GM21526 (cell line): ENCODE results near the gene PDE4D.
"Not testable (repeated sequence)": the region's sequence is repeated elsewhere in the genome, so short reads cannot be mapped to it uniquely, and the experiment has no call there.

ENCODE experiments used
- ATAC-seq: cut with Tn5 transposase; IDR thresholded peaks from one replicate; pipeline ENCODE4 v1.9.1; 2021; ENCODE audit warnings: moderate library complexity; ENCODE audit not compliant: unreplicated experiment, low FRiP score

The PDE4D gene

DNA sequence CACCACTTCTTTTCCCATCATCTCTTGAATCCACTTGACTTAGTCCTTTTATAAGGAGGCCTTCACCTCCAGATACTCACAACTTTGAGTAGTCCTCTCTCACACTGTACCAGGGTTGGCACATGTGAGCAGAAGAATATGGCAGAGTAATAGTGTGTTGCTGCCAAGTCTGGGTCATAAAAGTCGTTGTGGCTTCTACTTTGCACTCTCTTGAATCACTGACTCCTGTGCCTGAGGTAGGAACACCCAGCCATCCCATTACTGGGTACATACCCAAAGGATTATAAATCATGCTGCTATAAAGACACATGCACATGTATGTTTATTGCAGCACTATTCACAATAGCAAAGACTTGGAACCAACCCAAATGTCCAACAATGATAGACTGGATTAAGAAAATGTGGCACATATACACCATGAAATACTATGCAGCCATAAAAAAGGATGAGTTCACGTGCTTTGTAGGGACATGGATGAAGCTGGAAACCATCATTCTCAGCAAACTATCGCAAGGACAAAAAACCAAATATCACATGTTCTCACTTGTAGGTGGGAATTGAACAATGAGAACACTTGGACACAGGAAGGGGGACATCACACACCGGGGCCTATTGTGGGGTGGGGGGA is 145.4 kb downstream of the PDE4D start:
- not testable (repeated sequence) for ATAC-seq

DNA sequence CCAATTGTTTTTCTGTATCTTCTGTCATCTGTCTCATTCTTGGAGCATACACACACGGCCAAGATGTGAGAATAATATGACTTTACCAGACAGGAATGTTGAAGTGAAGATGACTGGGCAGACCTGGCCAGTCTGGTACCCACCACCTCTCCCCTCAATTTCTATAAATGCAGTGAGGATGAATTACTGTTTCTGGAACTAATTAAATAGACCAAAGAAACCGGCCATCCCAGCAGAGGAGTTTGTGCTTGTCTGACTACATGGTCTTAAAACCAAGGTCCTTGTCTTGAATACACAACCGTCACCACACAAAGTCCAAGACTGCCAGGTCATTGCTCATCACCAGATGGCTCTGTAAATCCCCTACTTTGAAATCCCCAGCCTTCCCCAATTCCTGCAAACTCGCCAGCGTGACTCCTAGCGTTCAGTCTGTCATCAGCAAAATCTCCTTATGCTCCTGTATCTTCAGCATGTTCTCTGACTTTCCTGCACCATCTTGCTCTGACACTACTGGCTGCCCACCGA is 147.2 kb downstream of the PDE4D start:
- ATAC-seq, result no peak

DNA sequence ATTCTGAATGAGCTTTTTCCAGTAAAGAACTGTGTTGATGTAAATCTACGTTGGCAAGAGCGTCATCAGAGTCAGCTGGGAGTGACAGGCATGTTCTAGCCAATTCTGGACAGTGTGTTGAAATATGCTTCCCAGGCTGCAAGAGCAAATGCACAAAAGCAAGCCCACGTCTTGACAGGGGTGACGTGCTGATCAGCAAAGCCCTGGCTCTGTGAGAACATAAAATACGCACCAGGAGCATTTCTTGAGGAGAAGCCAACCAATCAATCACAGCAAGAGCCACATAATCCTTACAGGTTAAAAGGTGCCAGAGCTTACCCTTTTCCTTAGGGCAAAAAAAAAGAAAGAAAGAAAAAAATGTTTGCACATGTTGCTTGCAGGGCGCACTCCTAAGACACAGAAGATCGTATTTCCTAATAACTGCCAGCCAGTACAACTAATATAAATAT is 148.1 kb downstream of the PDE4D start:
- ATAC-seq, result no peak

DNA sequence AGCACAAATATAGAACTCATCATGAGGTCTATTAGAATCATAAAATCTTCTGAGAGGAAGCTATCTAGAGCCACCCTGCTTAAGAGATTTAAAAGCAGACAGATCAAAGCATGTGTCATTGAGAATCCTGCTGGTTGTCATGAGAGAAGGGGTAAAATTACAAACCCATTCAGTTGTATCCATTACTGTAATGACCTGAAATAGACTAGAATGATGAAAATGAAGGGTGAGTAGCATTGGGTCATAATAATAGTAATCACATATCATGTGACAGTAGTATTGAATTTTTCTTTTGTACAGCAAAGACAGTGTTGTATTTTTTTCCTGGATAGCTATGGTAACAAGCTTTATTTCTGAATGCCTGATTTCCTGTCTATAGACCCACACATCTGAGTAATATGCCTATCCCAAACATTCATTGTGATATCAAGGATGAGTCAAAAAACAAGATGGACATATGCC is 149.0 kb downstream of the PDE4D start:
- no peak for ATAC-seq

DNA sequence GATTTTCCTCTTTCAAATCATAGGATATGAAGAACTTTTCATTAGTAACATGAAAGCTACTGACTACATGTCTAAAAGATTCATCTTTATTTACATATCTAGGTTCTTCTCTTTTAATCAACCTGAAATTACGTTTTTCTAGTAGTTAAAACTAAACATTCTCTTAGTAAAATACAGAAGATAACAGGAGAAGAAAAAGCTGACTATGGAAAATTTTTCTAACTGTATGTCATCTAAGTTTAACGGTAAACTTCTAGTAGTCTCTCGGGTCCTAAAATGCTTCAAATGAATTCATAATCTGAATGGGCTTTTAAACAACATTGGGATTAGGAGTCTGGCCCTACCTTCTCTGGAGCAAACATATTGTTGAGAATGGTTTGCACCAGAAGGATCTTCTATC is 151.9 kb downstream of the PDE4D start:
- no peak for ATAC-seq

DNA sequence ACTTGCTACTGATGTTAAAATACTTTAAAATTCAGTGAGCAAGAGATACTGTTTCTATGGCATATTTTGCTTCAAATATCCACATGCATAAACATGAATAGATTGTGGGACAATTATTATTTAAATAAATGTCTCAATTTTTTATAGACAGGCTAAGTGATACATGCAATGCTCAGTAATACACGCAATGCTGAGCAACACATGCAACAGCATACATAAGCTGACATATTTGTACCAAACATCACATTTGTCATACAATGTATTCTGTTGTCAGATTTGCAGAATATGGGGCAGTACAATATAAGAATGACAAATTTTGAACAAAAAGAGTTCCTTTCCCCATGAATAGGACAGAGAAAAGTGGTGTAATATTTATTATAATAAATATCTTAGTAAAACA is 155.5 kb downstream of the PDE4D start:
- no peak for ATAC-seq

DNA sequence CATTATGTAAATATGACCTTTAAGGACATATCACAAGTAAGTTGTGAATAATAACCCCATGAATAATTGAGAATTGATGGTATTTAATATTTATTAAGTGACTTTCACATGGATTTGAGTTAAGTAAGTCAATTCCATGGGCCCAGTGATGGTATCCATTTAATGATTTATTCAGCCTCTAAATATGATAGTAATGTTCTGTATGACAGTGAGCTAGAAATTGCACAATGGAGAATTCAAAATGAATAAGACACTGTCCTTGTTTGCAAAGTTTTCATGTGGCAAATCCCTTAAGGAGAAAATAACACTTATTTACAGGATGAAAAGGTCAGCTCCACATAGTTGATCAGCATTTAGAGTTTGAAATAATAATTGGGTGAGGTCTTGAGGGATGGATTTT is 160.7 kb downstream of the PDE4D start:
- ATAC-seq, result no peak

DNA sequence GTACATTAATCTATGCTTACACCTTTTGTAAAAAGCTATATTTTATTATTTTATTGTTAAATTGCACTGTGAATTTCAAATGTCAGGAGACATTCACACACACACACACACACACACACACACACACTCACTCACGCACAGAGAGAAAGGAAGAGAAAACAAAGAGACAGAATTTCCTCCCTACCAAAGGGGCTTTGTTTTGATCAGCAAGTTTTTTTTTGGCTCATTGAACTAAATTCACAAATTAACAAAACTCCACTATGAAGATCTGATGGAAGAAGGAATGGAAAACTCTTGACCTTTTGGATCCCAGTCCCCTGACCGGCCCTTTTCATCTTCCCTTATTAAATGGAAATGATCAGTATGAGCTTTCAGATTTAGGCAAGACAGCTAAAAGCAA is 161.2 kb downstream of the PDE4D start:
- ATAC-seq, result no peak

DNA sequence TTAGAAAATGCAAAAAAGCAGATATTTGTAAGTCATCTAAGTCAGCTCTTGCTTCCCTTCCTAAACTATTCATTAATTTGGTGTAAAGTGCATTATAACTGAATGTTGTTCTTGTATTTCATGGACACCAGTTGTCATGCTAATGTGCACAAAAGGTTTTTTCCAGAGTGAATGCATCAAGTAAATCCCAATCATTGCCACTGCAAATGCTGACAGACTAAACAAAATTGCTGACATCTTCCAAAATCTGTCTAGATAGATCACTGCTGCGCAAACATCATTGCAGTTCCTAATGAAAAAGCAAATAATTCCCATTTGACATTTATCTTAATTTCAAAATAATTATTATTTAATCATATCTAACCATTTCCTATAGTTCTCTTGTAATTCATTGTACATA is 161.7 kb downstream of the PDE4D start:
- no peak for ATAC-seq

DNA sequence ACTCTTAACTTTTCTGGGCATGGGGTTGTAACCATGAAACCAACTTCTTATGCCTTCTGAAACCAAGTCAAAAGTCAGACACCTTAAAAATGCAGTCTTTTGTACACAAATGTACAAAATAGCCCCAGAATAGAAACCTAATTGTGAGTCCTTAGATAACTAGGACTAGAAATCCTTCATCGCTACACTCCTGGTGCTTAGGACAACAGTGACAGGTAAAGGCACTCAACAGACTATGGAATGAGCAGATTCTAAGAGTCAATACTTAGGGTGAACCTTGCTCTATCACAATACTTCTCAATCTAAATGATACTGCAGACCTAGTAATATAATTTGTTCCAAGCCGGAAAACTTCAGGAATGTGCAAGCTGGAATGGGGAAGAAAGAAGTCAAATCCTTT is 163.7 kb downstream of the PDE4D start:
- ATAC-seq, result no peak

DNA sequence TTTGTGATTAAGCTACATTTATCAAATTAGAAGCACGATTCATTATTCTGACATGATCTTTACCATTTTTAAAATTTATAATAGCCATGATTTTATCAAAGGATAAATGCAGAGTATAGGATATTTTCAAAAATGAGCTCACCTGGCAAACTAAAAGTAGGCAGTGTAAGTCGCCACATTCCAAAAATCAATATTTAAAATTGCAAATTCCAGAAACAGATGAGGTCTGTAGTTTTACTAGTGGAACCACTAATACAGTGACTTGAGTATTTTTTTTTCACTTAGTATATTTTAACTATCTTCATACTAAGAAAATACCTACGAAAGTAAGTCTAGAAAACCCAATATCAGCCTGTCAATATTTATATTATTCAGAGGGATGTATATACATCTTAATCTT is 164.2 kb downstream of the PDE4D start:
- no peak for ATAC-seq

DNA sequence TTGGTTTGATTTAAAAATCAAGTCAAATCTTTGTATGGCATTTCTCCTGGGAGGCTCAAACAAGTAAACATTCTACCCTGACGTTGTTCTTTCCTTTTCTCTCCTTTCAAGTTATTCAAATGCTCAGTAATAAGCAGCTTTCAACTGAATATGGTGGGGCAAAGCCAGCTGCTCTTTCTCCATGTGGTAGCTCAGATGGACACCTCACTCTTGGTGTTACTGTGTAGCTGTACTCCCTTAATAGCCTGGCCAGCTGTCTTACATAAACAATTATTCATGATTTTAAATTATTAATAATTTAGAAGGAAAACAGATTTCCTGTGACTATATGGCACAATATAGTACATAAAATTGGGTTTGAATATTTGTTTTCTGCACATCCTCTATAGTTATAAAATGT is 165.2 kb downstream of the PDE4D start:
- no peak for ATAC-seq

DNA sequence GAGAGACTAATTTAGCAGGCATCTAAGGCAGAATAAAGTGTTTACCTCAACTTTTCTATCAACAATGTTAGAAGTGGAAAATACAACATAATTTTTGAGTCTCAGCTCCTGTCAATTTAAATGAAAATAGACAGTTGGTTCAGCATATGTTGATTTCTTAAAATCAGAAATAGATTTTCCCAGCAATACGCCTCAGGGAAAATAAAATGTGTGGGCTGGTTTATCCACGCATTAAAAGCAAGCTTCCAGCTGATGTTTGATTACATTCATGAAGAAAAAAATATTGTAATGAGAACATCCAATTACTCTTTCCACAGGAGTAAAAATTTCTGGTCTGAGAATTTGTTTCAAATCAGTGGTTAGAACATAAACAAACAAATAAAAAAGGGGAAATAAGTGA is 166.3 kb downstream of the PDE4D start:
- no peak for ATAC-seq

DNA sequence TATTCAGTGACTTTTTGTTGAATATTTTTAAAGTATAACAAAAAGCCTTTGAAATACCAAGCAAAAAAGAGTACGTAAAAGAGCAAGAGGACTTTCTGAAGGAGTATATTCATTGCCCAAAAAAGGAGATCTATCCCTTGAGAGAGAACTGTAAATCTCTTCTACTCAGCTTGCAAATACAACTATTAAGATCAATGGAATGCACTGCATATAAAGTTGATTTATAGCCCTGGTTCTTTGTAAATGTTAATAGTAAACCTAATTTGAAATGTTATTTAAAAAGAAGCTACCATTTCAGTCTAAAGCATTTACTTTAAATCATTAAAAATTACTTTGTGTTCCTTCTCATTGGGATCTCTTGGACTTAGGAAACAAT is 168.1 kb downstream of the PDE4D start:
- no peak for ATAC-seq

DNA sequence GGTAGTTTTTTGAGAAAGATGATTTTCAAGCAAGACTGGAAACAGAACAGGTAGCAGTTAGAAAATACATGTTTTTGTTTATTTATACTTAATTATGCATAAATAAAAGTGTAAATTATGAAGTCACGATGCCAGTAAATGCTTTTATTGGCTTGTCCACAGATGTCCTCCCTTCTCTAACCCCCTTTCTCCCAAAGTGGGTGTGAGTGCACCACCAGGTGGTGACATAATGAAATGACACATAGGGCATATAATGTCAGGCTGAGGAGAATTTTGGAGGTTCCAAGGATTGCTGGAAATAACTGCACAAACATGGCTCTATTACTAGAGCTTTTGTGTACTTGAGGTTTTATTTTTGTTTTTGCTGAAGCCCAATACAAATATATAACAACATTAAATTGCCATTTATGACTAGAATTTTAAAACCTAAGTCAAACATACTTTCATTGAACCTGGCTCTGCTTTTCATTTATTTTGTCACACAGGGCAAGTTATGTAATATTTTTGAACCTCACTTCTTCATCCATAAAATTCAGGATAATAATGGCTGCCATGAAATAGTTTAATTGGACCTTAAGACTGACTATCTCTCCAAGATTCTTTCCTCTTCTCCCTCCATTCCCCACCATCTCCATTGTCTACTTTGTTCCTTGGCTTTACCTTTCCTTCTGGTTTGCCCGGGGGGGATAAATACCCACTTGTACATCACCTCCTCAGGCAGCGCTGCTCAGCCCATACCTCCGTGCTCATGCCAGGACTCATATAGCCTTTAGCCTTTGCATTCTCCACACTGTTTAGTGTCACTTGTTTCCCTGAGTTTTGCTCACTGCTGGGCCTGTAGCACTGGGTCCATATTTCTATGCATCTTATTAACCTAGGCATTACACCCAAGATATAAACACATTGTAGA is 168.8 kb downstream of the PDE4D start:
- ATAC-seq, result no peak

DNA sequence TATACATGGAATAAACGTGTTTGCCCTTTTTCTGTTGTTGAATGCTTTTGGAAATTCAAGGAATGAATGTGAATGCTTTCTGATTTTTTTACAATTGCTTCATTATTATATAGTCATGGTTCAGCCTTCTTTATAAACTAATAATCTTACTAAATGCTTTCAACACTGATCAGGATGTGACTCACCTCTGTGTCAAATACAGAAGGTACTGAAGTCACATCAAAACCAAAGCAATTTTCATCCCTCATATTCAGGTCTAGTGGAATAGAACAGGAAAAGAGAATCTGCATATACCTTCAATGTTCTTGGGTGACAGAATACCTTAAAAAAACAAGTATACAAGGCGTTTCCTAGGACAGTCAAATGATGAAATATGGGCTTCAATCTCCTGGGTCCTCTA is 170.7 kb downstream of the PDE4D start:
- ATAC-seq, result no peak

DNA sequence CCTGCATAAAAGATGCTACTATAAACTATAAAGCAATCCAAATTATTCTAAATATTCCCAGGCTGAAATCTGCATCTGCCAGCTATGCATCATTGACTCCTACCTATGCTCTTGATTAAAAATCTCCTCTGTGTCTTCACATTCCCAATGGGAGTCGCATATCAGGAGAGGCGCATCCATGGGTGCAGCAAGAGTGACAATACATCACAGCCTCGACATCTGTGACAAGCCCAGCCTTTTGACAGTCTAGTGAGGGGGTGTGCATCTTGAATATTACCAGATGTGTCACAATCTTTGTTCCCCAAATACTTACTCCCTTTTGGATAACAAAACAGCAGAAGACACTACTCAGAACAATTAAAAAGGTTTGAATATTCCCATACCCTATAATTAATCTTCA is 171.8 kb downstream of the PDE4D start:
- ATAC-seq, result no peak

DNA sequence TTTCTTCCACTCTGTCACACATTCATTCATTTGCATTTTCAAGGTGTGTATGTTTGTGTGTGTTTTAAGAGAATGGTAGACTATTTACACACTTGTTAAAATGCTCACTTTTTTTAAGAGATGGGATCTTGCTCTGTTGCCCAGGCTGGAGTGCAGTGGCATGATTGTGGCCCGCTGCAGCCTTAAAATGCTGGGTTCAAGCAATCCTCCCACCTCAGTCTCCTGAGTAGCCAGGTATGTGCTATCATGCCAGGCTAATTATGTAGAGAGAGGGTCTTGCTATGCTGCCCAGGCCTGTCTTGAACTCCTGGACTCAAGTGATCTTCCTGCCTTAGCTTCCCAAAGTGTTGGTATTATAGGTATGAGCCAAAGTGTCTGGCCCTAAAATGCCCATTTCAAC is 173.5 kb downstream of the PDE4D start:
- ATAC-seq, result no peak

DNA sequence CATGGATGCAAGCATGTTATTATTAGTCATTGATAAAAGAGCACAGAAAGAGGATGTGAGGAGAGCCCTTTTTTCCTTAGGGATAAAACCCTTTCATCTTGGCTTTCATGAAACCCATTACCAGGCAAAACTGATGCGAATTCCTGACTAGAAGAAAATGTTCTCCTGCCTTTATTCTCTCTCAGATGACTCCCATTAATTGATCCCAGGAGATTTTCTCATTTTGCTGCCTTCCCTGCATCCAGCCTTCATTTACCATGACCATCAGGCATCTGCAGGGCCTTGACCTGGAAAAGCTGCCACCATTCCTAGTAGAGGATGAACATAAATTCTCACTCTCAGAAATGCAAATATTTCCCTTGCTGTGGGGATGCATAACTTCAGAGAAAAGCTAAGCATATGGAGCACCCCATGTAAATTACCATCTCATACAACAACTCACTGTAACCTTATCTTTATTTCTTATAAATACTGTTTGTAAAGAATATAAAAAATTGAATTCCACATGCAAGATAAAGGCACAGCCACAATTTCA is 176.5 kb downstream of the PDE4D start:
- ATAC-seq, result no peak

DNA sequence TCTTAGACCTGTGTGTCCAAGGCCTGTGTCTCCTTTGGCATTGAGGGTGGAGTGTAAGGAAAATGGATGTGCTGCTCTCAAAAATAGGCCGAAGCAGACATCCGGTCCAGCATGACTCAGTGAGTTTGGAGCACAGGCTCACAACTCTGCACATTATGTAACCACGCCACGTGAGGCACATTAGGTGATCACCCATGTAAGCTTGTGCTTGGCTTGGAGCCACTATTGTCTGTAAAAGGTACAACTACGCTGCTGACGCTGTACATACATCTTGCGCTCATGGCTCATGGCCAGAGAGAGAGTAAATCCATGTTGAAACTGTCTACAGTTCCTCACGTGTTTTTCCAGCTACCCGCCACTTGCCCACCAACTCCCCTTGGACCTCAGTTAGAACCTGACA is 177.5 kb downstream of the PDE4D start:
- ATAC-seq, result no peak

DNA sequence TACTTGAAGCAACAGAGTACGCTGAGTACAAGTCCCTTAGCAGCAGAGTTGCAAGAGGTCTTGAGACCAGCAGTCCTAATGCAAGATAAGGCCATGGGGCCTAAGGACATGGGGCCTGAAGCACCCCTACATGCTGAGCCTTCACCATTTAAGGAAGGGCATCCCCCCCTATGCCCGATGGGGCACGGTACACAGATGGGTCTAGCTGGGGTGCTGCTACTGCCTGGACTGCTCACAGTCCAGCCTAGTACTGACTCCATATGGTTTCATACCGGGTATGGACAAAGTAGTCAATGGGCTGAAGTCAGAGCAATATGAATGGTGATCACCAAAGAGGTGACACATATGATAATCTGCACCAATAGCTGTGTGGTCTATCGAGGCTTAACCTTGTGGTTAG is 178.3 kb downstream of the PDE4D start:
- ATAC-seq, result no peak

DNA sequence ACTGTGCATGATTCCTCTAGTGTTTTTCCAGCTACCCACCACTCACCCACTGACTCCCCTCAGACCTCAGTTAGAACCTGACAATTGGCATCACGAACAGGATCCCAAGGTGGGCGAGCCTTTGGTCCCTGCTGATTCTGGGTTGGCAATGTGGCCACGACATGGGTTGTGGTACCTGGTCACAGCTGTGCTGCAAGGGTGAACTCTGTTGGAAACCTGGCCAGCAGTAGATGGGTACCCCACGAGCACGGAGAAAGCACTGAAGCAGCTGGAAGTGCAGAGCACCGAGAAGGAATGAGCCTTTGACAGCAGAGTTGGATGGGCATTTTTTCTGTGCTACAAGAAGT is 180.1 kb downstream of the PDE4D start:
- no peak for ATAC-seq
